Heart right ventricle (tissue), 16 donors: ENCODE measurements around the gene GALNS. TPM values are rescaled to one million over a fixed set of nuclear protein-coding genes. Genes with fewer than 3 reads are reported as not detected.

ENCODE experiments used
- ATAC-seq, 8 donors: fragments of 200-7000 bp; cut with Tn5 transposase; one replicate each; pipeline ENCODE4 v1.9.1; 2020; ENCODE audit warnings: mild to moderate bottlenecking in 8 of 8, moderate library complexity in 8 of 8, moderate number of reproducible peaks in 1 of 8
- DNase-seq, 2 donors: peaks; one replicate each; pipeline ENCODE4 v3.0.0-alpha.2; 2020
- H3K27ac ChIP-seq, 10 donors: fragments of 200-600 bp; sonication (generic) in 2 of 10; one replicate each; pipeline versions ENCODE4 v1.5.0 to v1.8.0; 2020 to 2022; ENCODE audit warnings: mild to moderate bottlenecking in 3 of 10
- H3K27me3 ChIP-seq, 7 donors: fragments of 200-600 bp; one replicate each; pipeline ENCODE4 v1.8.0; 2021 to 2022; ENCODE audit warnings: mild to moderate bottlenecking in 2 of 7
- H3K36me3 ChIP-seq, 9 donors: fragments of 200-600 bp; sonication (generic) in 1 of 9; one replicate each; pipeline versions ENCODE4 v1.5.0 to v1.8.0; 2020 to 2022; ENCODE audit warnings: mild to moderate bottlenecking in 2 of 9
- H3K4me1 ChIP-seq, 9 donors: fragments of 200-600 bp; sonication (generic) in 1 of 9; one replicate each; pipeline versions ENCODE4 v1.5.0 to v1.8.0; 2020 to 2022; ENCODE audit warnings: mild to moderate bottlenecking in 4 of 9
- H3K4me3 ChIP-seq, 10 donors: fragments of 200-600 bp; sonication (generic) in 2 of 10; one replicate each; pipeline versions ENCODE4 v1.5.0 to v1.8.0; 2020 to 2022; ENCODE audit warnings: mild to moderate bottlenecking in 7 of 10, moderate library complexity in 2 of 10
- H3K9me3 ChIP-seq, 11 donors: fragments of 200-600 bp in 10 of 11; sonication (generic) in 2 of 11; one replicate each; pipeline versions ENCODE4 v1.5.0 to v1.8.0; 2013 to 2022; ENCODE audit warnings: mild to moderate bottlenecking in 2 of 11, control low read depth in 1 of 11, moderate library complexity in 1 of 11
- CTCF ChIP-seq, 9 donors: fragments of 200-600 bp; sonication (generic) in 2 of 9; IDR thresholded peaks; one replicate each; pipeline versions ENCODE4 v1.5.0 to v1.8.0; 2021 to 2022; ENCODE audit warnings: antibody characterized with exemption in 9 of 9, mild to moderate bottlenecking in 5 of 9, moderate library complexity in 1 of 9
- whole genome bisulfite sequencing, 2 donors: extraction: QIAGEN DNeasy Blood & Tissue Kit; methylation state at CpG; one replicate each; pipeline ENCODE4 v1.1.7; 2013; ENCODE audit warnings: inconsistent platforms in 1 of 2; 5-methylcytosine and 5-hydroxymethylcytosine counted together
- intact Hi-C, 10 donors: fragments of 100-400 bp; cut with DNase I; formaldehyde crosslinking; loops; one replicate each; pipeline versions ENCODE4 v1.11.1 to v1.14.2; 2022
- long read RNA-seq, 3 donors: library from polyadenylated mRNA; unstranded; transcript quantifications; one replicate each; pipeline ENCODE4 v2.0.0, GENCODE V29; 2020 to 2021
- polyA plus RNA-seq, 2 donors: library from polyadenylated mRNA; stranded (reverse); fragments of 200-250 nt; gene quantifications; one replicate each; pipeline ENCODE4 v1.2.3, GENCODE V29; 2013
- total RNA-seq, 10 donors: library from RNA; stranded (reverse); fragmentation: NEBNext Ultra II Directional in 3 of 10; extraction: Animal tissue kit (Norgen Biotek cat#: 25700) in 3 of 10; gene quantifications; one replicate each; pipeline versions ENCODE4 v1.2.1 to v1.2.4, GENCODE V29; 2021 to 2023
- donor health status: Arrhythmogenic right ventricular cardiomyopathy.
- donor health status: ischemic (EF 13 %, LVEDD 7.1; RV severe dilation, severe dysfunction).
- donor health status: healthy with polysubstance abuse.
- donor health status: DM: no; HTN: yes; CAD: no.
- donor health status: DM: no; HTN: no; CAD: no.
- donor health status: ischemic (EF 25% LVEDD 6.9; RV normal size, moderate dysfunction).
- donor health status: ischemic (EF 25% LVEDD 5.7; RV mildly dilated, moderate dysfunction).
- donor health status: healthy.
- donor health status: DM: yes; HTN: yes; CAD: no.
- donor health status: Ischemic cardiomyopathy.
- donor health status: ischemic (EF 35%, LVEDD 5.7; RV mildly dilated, moderate dysfunction).
- donor health status: nonischemic (EF 11% LVEDD 7.7; RV severe dilation, severe dysfunction).
- donor health status: DM: yes; HTN: yes; CAD: no.
- donor health status: PGD.
- donor health status: ischemic (EF 29% LVEDD 5.4; RV normal size, mild dysfunction).
- donor health status: nonischemic (EF 23%, LVEDD 6.1; RV moderate dilation, normal function).

GALNS gene
- total RNA-seq = 10 to 100 TPM; 11.5 to 18.7 (median 13.8) TPM
- 10 to 100 TPM; 13.3 to 17.6 TPM for polyA plus RNA-seq
- long read RNA-seq, donor 1, full-length matches to known transcripts = 9 of 17 reads
- long read RNA-seq, donor 1, partial matches to known transcripts = 2 of 17 reads
- long read RNA-seq, donor 1, other reads (novel, unspliced or antisense) = 6 of 17 reads
- long read RNA-seq, donor 2, transcript GALNS-201 (14 exons, 2,363 nt) = major isoform, 12 of 23 reads
- long read RNA-seq, donor 2, partial matches to known transcripts = 4 of 23 reads
- long read RNA-seq, donor 2, other reads (novel, unspliced or antisense) = 7 of 23 reads
- long read RNA-seq, donor 3, transcript GALNS-201 (14 exons, 2,363 nt) = major isoform, 25 of 45 reads
- long read RNA-seq, donor 3, partial matches to known transcripts = 11 of 45 reads
- long read RNA-seq, donor 3, other reads (novel, unspliced or antisense) = 9 of 45 reads

GRCh38 chr16:88856828-88857727, at the start of gene GALNS, which contains the start of gene TRAPPC2L:
TSS of gene GALNS (minus strand) at chr16:88856947. CDS start at chr16:88856877, 70 bp downstream.
TSS of gene TRAPPC2L (plus strand) at chr16:88857127. CDS start at chr16:88857151, 24 bp downstream.
- Histone ChIP-seq H3K9me3 (no peaks in the 10 kb centered on the region), H3K4me3 (peak within 1 kb of the TSS; percentile 71 to 99 (median 93)), H3K27me3 (no peaks in the 10 kb centered on the region), H3K4me1 (peaks cover 10 to 50% (median 22%) of the 10 kb centered on the region in 9 donors), H3K27ac (peak within 1 kb of the TSS; percentile 32 to 88 (median 82)), H3K36me3 (peaks cover 0 to 50% (median 21%) of the 10 kb centered on the region in 9 donors)
- TF ChIP-seq CTCF (IDR thresholded peaks at IDR 0.05) = no peak
- 0 to 1% methylated on average over 78 to 87 of the region's 87 CpGs for WGBS, 2 donors
- DNase-seq = peak; percentile 99 to 100
- intact Hi-C loops = loop anchor here in 6 of 10 donors (1.0 to 5.0 kb wide), 4 partner anchors 40 to 46 kb away; partner anchors contain the start of gene APRT (in 4 of the 6)
- ATAC-seq = peak; percentile 97 to 98 (median 98)

GRCh38 chr16:88906020-88906419, 49.3 kb upstream of the GALNS start:
- WGBS, 2 donors = 84 to 86% methylated on average over 16 of the region's 16 CpGs
- Histone ChIP-seq H3K4me3 (no peak overlapping the region), H3K9me3 (no peaks in the 10 kb centered on the region), H3K36me3 (peaks cover 0 to 10% (median 0%) of the 10 kb centered on the region in 9 donors), H3K27ac (peak overlapping the region in 1 of 10 donors; percentile 27), H3K27me3 (no peaks in the 10 kb centered on the region), H3K4me1 (peaks cover 6 to 69% (median 29%) of the 10 kb centered on the region in 9 donors)
- no peak for TF ChIP-seq CTCF (IDR thresholded peaks at IDR 0.05)
- DNase-seq (no peak), ATAC-seq (no peak)
- intact Hi-C loops = no loop called here

- intact Hi-C loops = no loop called here
- DNase-seq (no peak), ATAC-seq (no peak)
- TF ChIP-seq CTCF (IDR thresholded peaks at IDR 0.05) = no peak
- no peaks in the 10 kb centered on the region for H3K9me3 ChIP-seq
- peaks cover 0 to 15% (median 0%) of the 10 kb centered on the region in 9 donors for H3K36me3 ChIP-seq
- peaks cover 3 to 64% (median 25%) of the 10 kb centered on the region in 9 donors for H3K4me1 ChIP-seq
- no peaks in the 10 kb centered on the region for H3K27me3 ChIP-seq
- no peak overlapping the region for H3K4me3 ChIP-seq
- WGBS, 2 donors = 36 to 45% methylated on average over 10 to 13 of the region's 13 CpGs
- H3K27ac ChIP-seq = peak overlapping the region in 2 of 10 donors; percentile 15 to 33
Observed at GRCh38 chr16:88905563-88905962, 48.8 kb upstream of the GALNS start.
